Activated CD8-positive, alpha-beta memory T cell treated with anti-CD3 and anti-CD28 coated beads for 36 hours (primary cell): Measurements from ENCODE around the gene DNAJC4. TPM values are rescaled to one million over a fixed set of nuclear protein-coding genes. Genes with fewer than 3 reads are reported as not detected.

Experiments
- CTCF ChIA-PET: fragments of 350-600 bp; sonication (Branson Sonifier 250); formaldehyde crosslinking; loops from one replicate; lab custom pipeline; 2021; ENCODE audit warnings: antibody characterized with exemption; lab: Charles Lee
- POLR2A ChIA-PET: fragments of 350-600 bp; sonication (Branson Sonifier 250); formaldehyde crosslinking; loops from one replicate; lab custom pipeline; 2021; ENCODE audit warnings: antibody characterized with exemption; lab: Charles Lee
- total RNA-seq, 2 experiments: library from RNA; stranded (reverse); gene quantifications; one replicate each; pipeline ENCODE4 v1.2.3, GENCODE V29; 2021

DNAJC4 gene
- total RNA-seq, 2 experiments from 2014 or later: 19.0 to 20.8 TPM

DNA sequence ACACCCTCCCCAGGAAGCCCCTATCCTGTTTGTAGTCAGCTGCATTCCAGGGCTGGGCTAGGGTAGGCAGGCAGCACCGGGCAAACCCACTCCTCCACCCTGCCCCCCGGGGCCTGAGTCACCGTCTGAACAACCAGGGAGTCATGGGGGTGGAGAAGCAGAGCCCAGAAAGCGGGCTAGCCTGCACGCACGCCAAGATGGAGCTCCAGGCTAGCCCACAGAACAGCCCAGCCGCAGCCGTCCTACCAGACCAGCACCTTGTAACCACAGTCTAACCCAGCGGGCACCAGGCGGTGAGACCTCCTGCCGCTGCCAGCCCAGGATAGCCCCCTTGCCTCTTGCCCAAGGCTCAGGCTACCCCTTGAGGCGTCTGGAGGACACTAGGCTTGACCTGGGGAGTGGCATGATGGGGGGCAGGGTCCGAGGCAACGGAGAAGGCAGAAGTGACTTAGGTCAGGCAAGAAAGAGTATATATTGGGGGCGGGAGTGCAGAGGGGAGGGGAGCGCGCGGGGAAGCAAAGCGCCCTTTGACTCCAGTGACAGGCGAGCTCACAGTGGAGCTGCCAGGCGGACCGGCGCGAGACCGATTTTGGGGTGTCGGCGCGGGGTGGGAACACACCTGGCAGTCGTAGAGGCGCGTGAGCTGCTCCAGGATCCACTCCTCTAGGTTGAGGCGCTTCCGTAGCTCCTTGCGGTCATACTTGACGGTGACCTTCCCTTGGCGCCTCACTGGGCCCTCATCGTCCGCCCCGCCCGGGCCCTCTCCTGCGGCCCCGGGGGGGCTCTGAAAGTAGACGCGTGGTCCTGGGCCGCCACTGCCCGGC lies 15.7 kb downstream of the DNAJC4 start:
- POLR2A ChIA-PET: interaction anchor here (0.6 to 2.7 kb wide), 12 partner anchors 13 to 94 kb away, joined by 3 to 18 read pairs (median 6); partner anchors contain the start of genes CCDC88B, ESRRA, FERMT3 and NUDT22
- CTCF ChIA-PET: interaction anchor here (0.6 to 2.9 kb wide), 13 partner anchors 10 to 64 kb away, joined by 3 to 16 read pairs (median 4); partner anchors contain the start of genes CATSPERZ and FERMT3

DNA sequence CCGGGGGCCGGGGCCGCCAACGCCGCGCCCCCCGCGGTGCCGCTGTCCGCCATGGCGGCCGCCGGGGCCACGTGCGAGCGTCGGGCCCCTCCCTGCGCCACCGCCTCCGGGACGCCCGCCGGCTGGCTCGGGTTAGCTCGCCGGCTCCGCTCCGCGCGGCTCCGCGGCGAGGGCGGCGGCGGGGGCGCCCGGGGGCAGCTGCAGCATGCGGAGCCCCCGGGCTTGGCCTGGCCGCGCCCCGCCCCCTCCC lies 16.2 kb downstream of the DNAJC4 start:
- ChIA-PET CTCF (interaction anchor here (0.8 to 2.9 kb wide), 9 partner anchors 9 to 62 kb away, joined by 3 to 16 read pairs (median 5); partner anchors contain the start of genes CATSPERZ and FERMT3), POLR2A (interaction anchor here (0.6 to 2.7 kb wide), 9 partner anchors 24 to 94 kb away, joined by 3 to 18 read pairs (median 6); partner anchors contain the start of genes CCDC88B, ESRRA, FERMT3 and STIP1)

DNA sequence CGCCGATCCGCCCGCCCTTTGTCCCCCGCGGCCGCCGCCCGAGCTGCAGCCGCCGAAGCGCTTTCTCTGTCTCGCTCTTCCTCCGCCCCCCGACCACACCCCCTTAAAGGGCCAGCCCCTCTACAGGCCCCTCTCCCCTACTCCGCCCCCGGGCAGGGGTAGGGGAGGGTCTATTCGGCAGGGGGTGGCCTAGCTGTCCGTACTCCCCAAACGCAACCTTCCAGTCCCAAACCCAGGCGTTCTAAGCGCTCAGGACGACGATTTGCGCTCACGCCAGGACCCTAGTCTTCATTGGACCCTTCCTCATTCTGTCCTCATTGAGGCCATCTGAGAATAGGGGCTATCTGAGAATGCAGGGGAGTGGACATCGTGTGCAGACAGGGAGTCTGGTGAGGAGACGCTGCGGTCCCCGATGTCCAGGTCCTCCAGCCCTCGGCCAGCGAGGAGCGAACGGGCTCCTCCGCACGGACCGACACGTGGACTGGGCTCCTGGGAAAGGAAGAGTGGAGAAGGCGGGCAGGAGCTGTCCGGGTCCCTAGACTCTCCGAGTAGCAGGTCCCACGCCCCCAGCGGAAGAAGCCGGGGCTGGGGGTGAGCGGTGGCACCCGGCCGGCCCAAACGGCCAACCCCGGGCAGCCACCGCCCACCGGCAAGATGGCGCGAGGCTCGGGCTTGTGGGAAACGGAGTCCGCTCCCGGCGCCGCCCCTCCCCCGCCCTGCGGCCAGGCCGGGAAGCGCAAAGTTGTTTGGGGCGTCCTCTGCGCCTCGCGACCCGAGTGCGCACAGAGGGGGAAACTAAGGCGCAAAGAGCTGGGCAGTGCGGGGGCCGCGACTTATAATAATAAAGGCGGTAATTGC lies 16.8 kb downstream of the DNAJC4 start, which contains the start of gene PPP1R14B:
Gene PPP1R14B (minus strand): TSS at position 73 of the 858 bp plus-strand sequence. CDS start 270 bp downstream, outside the sequence.
- ChIA-PET CTCF (interaction anchor here (0.8 to 2.9 kb wide), 7 partner anchors 9 to 54 kb away, joined by 4 to 16 read pairs (median 6); partner anchors contain the start of genes CATSPERZ and FERMT3), POLR2A (interaction anchor here (0.6 to 2.7 kb wide), 7 partner anchors 23 to 93 kb away, joined by 3 to 18 read pairs (median 3); partner anchors contain the start of genes CCDC88B, ESRRA, STIP1 and TRMT112)

- ChIA-PET POLR2A (interaction anchor here (1.1 to 1.9 kb wide), 2 partner anchors 56 to 62 kb away, joined by 3 to 8 read pairs; partner anchors contain the start of genes ESRRA and STIP1), CTCF (interaction anchor here (2.5 to 5.0 kb wide), 4 partner anchors 21 to 55 kb away, joined by 10 to 61 read pairs (median 28); partner anchors contain the start of genes CATSPERZ and ESRRA)
Measured at GRCh38 chr11:64247729-64248531, 17.6 kb downstream of the DNAJC4 start.

DNA sequence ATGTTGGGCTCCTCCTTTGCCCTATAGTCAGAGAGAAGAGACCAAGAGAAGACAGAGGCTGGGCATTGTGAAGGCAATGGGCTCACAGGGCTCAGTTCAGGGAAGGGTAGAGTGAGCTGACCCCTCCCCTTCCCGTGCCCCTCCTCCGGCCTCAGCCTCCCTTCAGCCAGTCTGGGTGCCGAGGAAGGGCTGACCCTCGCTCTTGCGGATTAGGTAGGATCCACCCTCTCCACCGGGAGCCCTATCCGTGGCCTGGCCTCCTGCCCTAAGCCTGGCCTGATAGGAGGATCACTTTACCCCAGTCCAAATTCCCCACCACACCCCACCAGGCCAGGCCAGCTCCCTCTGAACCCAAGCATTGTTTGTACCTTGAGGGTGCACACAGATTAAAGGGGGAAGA lies 18.2 kb downstream of the DNAJC4 start:
- ChIA-PET POLR2A (interaction anchor here (1.3 kb wide), 1 partner anchor 63 kb away, joined by 4 read pairs; the partner anchor contains the start of gene STIP1), CTCF (interaction anchor here (1.4 to 5.0 kb wide), 3 partner anchors 9 to 55 kb away, joined by 7 to 61 read pairs (median 39); partner anchors contain the start of genes CATSPERZ and ESRRA)

DNA sequence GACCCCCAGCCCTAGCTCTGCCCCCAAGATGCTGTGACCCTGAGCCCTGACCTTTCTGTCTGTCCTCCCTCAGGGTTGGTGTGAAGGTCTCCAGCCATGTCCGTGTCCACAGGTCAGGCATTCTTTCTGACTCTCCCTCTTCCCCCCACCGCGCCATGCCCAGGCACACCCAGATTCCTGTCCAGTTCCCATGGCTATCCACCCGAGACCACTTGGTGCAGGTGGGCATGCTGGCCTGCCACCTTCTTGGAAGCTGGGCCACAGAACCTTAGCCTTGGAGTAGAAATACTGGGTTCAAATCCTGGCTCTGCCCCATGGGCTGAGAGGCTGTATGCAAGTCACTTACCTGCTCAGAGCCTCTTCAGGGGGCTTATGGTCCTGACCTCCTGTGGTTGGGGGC lies 18.7 kb downstream of the DNAJC4 start:
- CTCF ChIA-PET: interaction anchor here (1.1 to 5.0 kb wide), 6 partner anchors 8 to 54 kb away, joined by 7 to 61 read pairs (median 20); partner anchors contain the start of genes CATSPERZ, ESRRA, FERMT3 and FKBP2
- POLR2A ChIA-PET: interaction anchor here (0.6 to 1.3 kb wide), 2 partner anchors 56 to 63 kb away, joined by 3 to 4 read pairs; partner anchors contain the start of gene STIP1

- CTCF ChIA-PET: interaction anchor here (1.0 to 5.0 kb wide), 11 partner anchors 8 to 53 kb away, joined by 3 to 61 read pairs (median 8); partner anchors contain the start of genes BAD, CATSPERZ, ESRRA and FERMT3
Measured at GRCh38 chr11:64249563-64250414, 19.4 kb downstream of the DNAJC4 start.

DNA sequence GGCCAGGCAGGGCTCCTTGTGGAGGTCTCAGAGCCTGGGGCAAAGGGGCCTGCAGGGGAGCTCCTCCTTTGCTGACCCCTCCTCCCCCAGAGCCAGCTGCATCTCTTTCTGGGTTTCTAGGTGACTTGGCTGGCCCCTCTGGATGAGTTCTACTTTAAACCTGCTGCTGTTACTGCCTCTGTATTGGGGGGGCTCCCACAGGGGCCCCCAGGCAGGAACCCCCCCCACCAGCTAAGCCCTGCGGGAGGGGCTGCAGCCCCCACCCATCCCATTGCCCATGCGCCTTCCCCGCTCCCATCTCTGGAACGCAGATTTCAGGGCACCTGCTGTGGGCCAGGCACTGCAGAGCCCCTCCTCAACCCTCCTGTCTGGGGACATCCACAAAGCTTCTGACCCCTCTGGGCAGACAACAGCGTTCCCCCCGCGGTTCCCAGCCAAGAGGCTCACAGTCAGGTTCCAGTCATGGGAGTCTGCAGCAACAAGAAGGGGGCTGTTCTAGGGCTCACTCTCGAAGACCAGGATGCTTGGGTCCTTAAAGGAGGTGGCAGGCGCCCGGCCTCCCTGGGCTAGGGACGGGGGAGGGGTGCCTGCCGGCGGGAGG lies 20.2 kb downstream of the DNAJC4 start:
- CTCF ChIA-PET: interaction anchor here (0.7 to 5.0 kb wide), 14 partner anchors 8 to 67 kb away, joined by 3 to 61 read pairs (median 8); partner anchors contain the start of genes BAD, CATSPERZ, ESRRA and FERMT3
- POLR2A ChIA-PET: no interaction called here

More at GRCh38 chr11:64249563-64250414, 19.4 kb downstream of the DNAJC4 start:
- POLR2A ChIA-PET: interaction anchor here (0.6 to 1.3 kb wide), 2 partner anchors 55 to 64 kb away, joined by 3 to 4 read pairs; partner anchors contain the start of gene STIP1

DNA sequence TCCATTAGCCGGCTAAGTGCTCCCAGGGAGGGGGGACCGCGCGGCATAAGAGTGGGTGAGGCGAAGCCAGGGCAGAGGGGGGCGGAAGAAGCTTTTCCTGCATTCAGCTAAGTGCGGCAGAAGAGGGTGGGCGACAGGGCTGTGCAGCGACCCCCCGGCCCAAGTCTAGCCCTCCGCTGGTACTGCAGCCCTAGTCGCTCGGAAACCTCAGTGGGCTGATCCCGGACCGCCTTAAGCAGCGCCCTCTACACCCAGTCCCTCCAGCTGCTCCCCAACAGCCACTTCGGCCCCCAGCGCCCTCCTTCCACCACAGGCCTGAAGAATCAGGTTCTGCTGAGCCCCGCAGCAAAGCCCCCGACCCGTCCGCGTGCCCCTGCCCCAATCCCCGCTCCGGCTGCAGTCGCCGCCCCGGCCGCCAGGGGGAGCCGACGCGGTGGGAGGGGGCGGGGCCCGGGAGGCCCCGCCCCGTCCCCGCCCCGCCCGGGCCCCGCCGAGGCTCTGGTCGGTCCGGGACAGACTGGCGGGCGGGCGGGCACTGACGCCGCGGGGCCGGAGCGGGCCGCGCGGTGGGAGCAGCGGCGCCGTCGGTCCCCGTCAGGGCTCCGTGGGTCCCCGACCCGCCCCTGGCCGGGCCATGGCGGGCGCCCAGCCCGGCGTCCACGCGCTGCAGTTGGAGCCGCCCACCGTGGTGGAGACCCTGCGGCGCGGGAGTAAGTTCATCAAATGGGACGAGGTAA lies 20.8 kb downstream of the DNAJC4 start, which contains the start of gene PLCB3:
Gene PLCB3 (plus strand): TSS at position 515 of the 737 bp plus-strand sequence. CDS start 120 bp downstream, at position 635.
- ChIA-PET CTCF (interaction anchor here (0.7 to 5.0 kb wide), 18 partner anchors 8 to 74 kb away, joined by 3 to 61 read pairs (median 6); partner anchors contain the start of genes BAD, CATSPERZ, ESRRA and FERMT3), POLR2A (interaction anchor here (1.7 kb wide), 1 partner anchor 17 kb away, joined by 10 read pairs; no protein-coding TSS in a partner anchor)

GRCh38 chr11:64251753-64252002 lies 21.3 kb downstream of the DNAJC4 start:
- ChIA-PET CTCF (interaction anchor here (0.7 to 5.0 kb wide), 14 partner anchors 9 to 74 kb away, joined by 3 to 61 read pairs (median 7); partner anchors contain the start of genes BAD, CATSPERZ, ESRRA and FERMT3), POLR2A (interaction anchor here (0.6 to 1.7 kb wide), 2 partner anchors 11 to 16 kb away, joined by 3 to 10 read pairs; partner anchors contain the start of gene FKBP2)

DNA sequence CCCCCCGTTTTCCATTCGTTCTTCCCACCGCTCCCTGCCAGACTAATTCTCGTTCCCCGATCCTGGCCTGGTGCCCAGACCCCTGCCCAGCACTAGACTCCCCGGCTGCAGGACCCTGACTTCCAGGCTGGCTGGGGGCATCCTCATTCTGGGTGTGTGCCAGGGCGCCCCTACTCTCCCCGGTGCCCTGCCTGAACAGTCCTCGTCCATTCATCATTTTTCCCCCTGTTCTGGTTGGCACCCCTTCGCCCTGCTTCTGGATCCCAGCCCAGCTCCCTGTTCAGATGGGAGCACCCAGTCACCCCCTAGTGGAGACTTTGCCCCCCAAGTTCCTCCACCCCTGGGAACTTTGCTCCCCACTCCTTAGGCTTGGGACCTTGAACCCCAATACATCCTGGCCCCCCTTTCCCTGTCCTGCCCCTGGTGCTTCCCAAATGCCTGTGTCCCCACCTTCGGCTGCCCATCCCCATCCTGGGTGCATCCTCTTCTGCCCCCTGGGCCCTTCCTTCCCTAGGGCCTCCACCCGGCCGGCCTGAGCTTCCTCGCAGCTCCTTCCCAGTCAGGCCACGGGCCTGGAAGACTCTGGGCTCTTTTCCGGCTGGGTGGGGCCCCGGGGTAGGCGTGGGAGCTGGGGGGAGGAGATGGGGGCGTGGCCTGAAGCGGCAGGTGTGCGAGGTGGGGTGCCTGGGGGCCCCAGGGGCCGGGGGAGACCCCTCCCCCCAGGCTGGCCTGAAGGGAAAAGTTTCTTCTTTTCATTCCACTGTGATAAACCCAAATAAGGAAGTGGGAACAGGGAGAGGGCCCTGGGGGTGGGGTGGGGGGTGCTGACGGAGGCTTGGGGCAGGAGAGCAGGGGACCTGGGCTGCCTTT lies 21.9 kb downstream of the DNAJC4 start:
- POLR2A ChIA-PET: interaction anchor here (0.6 to 1.7 kb wide), 4 partner anchors 11 to 525 kb away, joined by 3 to 10 read pairs (median 4); partner anchors contain the start of gene FKBP2
- CTCF ChIA-PET: interaction anchor here (0.7 to 5.0 kb wide), 14 partner anchors 9 to 73 kb away, joined by 3 to 61 read pairs (median 7); partner anchors contain the start of genes BAD, CATSPERZ, ESRRA and FERMT3

- ChIA-PET CTCF (interaction anchor here (4.7 kb wide), 1 partner anchor 15 kb away, joined by 39 read pairs; no protein-coding TSS in a partner anchor), POLR2A (no interaction called here)
Measured at GRCh38 chr11:64253043-64253442, 22.7 kb downstream of the DNAJC4 start.

GRCh38 chr11:64253481-64253880 lies 23.1 kb downstream of the DNAJC4 start:
- POLR2A ChIA-PET: no interaction called here
- CTCF ChIA-PET: no interaction called here

GRCh38 chr11:64254326-64254725 lies 24.0 kb downstream of the DNAJC4 start:
- ChIA-PET CTCF (interaction anchor here (2.4 kb wide), 1 partner anchor 47 kb away, joined by 7 read pairs; no protein-coding TSS in a partner anchor), POLR2A (no interaction called here)
